Uterus (tissue), 4 donors: Measurements from ENCODE around the gene CYP2W1. TPM values are rescaled to one million over a fixed set of nuclear protein-coding genes. Genes with fewer than 3 reads are reported as not detected.
"Not testable (repeated sequence)": the region's sequence is repeated elsewhere in the genome, so short reads cannot be mapped to it uniquely, and the experiment has no call there.

Source experiments
- DNase-seq, 2 donors: peaks; one replicate each; pipeline ENCODE4 v3.0.0-alpha.2; 2019 to 2020
- H3K27ac ChIP-seq, 2 donors: fragments of 200-600 bp; sonication (generic); 1 replicate in 1 of 2; 2 replicates in 1 of 2; pipeline ENCODE4 v1.5.1; 2016 to 2018
- H3K27me3 ChIP-seq, 2 donors: fragments of 200-600 bp; sonication (generic); one replicate each; pipeline ENCODE4 v1.5.1; 2018 to 2019; ENCODE audit warnings: control low read depth in 1 of 2
- H3K36me3 ChIP-seq, 2 donors: fragments of 200-600 bp; sonication (generic); one replicate each; pipeline ENCODE4 v1.5.1; 2019; ENCODE audit warnings: control low read depth in 1 of 2
- H3K4me1 ChIP-seq, 2 donors: fragments of 200-600 bp; sonication (generic); one replicate each; pipeline ENCODE4 v1.5.1; 2018 to 2019; ENCODE audit warnings: control low read depth in 1 of 2
- H3K4me3 ChIP-seq, 2 donors: fragments of 200-600 bp; sonication (generic); 1 replicate in 1 of 2; 2 replicates in 1 of 2; pipeline ENCODE4 v1.5.1; 2018 to 2019; ENCODE audit warnings: mild to moderate bottlenecking in 1 of 2
- H3K9me3 ChIP-seq, 2 donors: fragments of 200-600 bp; sonication (generic); one replicate each; pipeline ENCODE4 v1.5.1; 2019; ENCODE audit warnings: control low read depth in 1 of 2
- CTCF ChIP-seq, 4 experiments: fragments of 200-600 bp in 2 of 4; fragments of 450-650 bp in 2 of 4; sonication (generic) in 2 of 4; IDR thresholded peaks; one replicate each; pipeline ENCODE4 v1.5.1; 2016 to 2019; ENCODE audit warnings: antibody characterized with exemption in 4 of 4, mild to moderate bottlenecking in 2 of 4, moderate library complexity in 1 of 4
- POLR2A ChIP-seq, 2 donors: fragments of 450-650 bp; IDR thresholded peaks; one replicate each; pipeline ENCODE4 v1.6.1; 2016; ENCODE audit warnings: antibody characterized with exemption in 2 of 2, mild to moderate bottlenecking in 1 of 2, moderate library complexity in 1 of 2
- intact Hi-C: fragments of 100-400 bp; cut with DNase I; formaldehyde crosslinking; loops from one replicate; pipeline ENCODE4 v1.15.1; 2023; ENCODE audit warnings: low total_unique reads
- total RNA-seq, 4 donors: library from RNA; depleted of rRNA in 3 of 4; stranded (reverse); fragments of >200 nt in 3 of 4; gene quantifications; one replicate each; pipeline versions ENCODE4 v1.1.0 to v1.2.4, GENCODE V29; 2014 to 2023
- donor health status: DM: yes; HTN: yes; CAD: no.

Gene CYP2W1
- total RNA-seq, 4 donors from 2014 or later, result 6.6 TPM; not detected in 3

- H3K4me1 ChIP-seq, result no peaks in the 10 kb centered on the region
- H3K27me3 ChIP-seq, result no peaks in the 10 kb centered on the region
- H3K36me3 ChIP-seq, result no peaks in the 10 kb centered on the region
- no peak overlapping the region for H3K4me3 ChIP-seq
- H3K9me3 ChIP-seq, result no peaks in the 10 kb centered on the region
- H3K27ac ChIP-seq, result no peak overlapping the region
- intact Hi-C loops, result no loop called here
- TF ChIP-seq CTCF (IDR thresholded peaks at IDR 0.05), result no peak
- TF ChIP-seq POLR2A (IDR thresholded peaks at IDR 0.05), result no peak
- DNase-seq, result no peak
Observed at GRCh38 chr7:940599-941408, 42.2 kb upstream of the CYP2W1 start.

DNA sequence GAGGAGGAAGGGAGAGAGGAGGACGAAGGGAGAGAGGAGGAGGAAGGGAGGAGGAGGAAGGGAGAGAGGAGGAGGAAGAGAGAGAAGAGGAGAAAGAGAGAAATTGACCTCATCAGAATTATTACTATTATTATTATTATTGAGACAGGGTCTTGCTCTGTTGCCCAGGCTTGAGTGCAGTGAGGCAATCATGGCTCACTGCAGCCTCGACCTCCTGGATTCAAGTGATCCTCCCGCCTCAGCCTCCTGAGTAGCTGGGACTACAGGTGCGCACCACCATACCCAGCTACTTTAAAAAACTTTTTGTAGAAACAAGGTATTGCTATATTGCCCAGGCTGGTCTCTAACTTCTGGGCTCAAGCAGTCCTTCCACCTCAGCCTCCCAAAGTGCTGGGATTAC is 39.2 kb upstream of the CYP2W1 start:
- intact Hi-C loops, H3K4me1 ChIP-seq, H3K27me3 ChIP-seq, H3K4me3 ChIP-seq, H3K36me3 ChIP-seq, H3K27ac ChIP-seq, H3K9me3 ChIP-seq, DNase-seq: not testable (repeated sequence)

DNA sequence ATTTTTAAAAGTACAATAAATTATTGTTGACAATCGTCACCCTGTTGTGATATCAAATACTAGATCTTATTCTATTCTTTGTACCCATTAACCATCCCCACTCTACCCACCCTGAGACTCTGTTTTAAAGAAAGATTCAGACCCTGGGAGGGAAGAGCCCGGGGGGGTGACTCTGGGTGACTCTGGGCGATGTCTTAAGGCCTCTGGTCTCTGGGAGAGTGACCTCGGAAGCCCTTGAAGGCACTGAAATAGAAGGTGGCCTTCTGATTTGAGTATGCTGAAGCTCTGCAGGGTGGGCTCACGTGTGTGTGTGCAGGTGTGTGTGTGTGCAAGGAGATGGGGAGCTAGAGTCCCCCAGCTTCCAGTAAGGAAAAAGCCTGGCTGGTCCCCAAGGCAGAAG is 38.2 kb upstream of the CYP2W1 start:
- Histone ChIP-seq H3K36me3 (no peaks in the 10 kb centered on the region), H3K27ac (no peak overlapping the region), H3K4me3 (no peak overlapping the region), H3K9me3 (no peaks in the 10 kb centered on the region), H3K4me1 (no peaks in the 10 kb centered on the region), H3K27me3 (no peaks in the 10 kb centered on the region)
- no peak for TF ChIP-seq CTCF (IDR thresholded peaks at IDR 0.05)
- no peak for TF ChIP-seq POLR2A (IDR thresholded peaks at IDR 0.05)
- intact Hi-C loops, result no loop called here
- DNase-seq, result no peak

DNA sequence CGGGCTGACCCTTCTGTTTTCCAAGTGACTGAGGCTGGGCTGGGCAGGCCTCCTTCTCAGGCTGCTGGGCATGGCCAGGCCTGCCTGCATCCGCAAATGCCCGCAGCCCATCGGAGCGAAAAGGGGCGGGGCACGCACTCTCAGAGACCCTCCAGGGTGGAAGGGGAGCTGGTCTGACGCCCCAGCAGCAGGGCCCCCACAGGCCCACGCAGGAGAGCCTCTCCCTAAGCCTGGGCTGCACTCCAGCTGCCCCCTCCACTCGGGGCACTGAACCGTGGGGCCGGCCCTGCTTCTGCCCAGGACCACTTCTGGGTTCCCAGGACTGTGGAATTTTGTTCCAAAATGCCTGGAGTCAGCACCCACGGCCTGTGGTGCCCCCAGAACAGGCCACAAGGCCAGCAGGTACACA is 37.8 kb upstream of the CYP2W1 start:
- TF ChIP-seq POLR2A (IDR thresholded peaks at IDR 0.05) (no peak), CTCF (IDR thresholded peaks at IDR 0.05) (no peak)
- no peak for DNase-seq
- H3K4me1 ChIP-seq, result no peaks in the 10 kb centered on the region

DNA sequence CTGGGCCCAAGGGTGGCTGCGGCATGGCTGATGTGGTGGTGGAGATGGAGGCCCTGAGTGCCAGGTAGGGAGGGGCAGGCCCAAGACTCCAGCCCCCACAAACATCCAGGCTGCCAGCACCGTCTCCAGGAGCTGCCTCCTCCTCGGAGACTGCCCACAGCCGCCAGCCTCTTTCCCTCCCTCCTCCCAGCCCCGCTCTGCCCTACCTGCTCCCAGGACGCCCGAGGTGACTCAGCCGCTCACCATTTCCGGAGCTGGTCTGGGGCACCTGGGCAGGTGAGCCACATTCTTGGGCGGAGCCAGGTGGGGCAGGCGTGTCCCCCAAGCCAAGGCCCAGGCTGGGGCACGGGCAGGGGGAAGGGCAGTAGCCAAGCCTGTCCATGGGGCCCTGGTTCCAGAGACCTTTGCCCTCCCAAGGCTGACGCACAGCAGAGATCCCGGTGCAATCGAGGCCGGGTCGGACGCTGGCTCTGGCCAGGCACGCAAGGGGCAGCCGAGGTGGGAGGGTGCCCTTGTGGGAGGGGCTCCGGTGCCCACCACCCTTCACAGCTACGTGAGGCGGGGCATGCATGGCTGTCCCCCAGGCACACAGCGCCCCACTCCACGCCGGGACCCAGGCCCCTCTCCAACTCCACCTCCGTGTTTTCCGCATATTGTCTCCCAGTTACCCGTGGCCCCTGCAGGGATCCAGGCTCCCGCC is 37.3 kb upstream of the CYP2W1 start:
- H3K9me3 ChIP-seq, result no peaks in the 10 kb centered on the region
- H3K27ac ChIP-seq, result no peak overlapping the region
- TF ChIP-seq POLR2A (IDR thresholded peaks at IDR 0.05) (peak in 1 of 2 donors; percentile 43), CTCF (IDR thresholded peaks at IDR 0.05) (no peak)
- H3K27me3 ChIP-seq, result no peaks in the 10 kb centered on the region
- H3K4me1 ChIP-seq, result no peaks in the 10 kb centered on the region
- intact Hi-C loops, result no loop called here
- no peak for DNase-seq
- no peak overlapping the region for H3K4me3 ChIP-seq
- H3K36me3 ChIP-seq, result no peaks in the 10 kb centered on the region

More for the DNA sequence above, 37.8 kb upstream of the CYP2W1 start:
- Histone ChIP-seq H3K36me3 (no peaks in the 10 kb centered on the region), H3K27ac (no peak overlapping the region), H3K4me3 (no peak overlapping the region), H3K27me3 (no peaks in the 10 kb centered on the region), H3K9me3 (no peaks in the 10 kb centered on the region)
- intact Hi-C loops, result no loop called here
